Activated naive CD4-positive, alpha-beta T cell treated with anti-CD3 and anti-CD28 coated beads, Interleukin-2, amount 10 ng/mL, durations not matched to agents 7 days and 5 days (primary cell): ENCODE measurements around the gene CPHXL2.
A peak's percentile ranks its signal among the peaks of the same experiment; 100 is the strongest.

Experiments used
- CTCF ChIA-PET: fragments of 350-600 bp; sonication (Branson Sonifier 250); formaldehyde crosslinking; loops from one replicate; lab custom pipeline; 2021; ENCODE audit warnings: antibody characterized with exemption; lab: Charles Lee
- DNase-seq: peaks from one replicate; pipeline ENCODE4 v3.0.0-alpha.2; 2020
- H3K27ac Mint-ChIP-seq: one replicate; pipeline ENCODE4 v1.8.0; 2021; ENCODE audit warnings: mild to moderate bottlenecking, moderate library complexity, mixed read lengths
- H3K27me3 Mint-ChIP-seq: one replicate; pipeline ENCODE4 v1.8.0; 2021; ENCODE audit warnings: mild to moderate bottlenecking, mixed read lengths
- H3K36me3 Mint-ChIP-seq: one replicate; pipeline ENCODE4 v1.8.0; 2021; ENCODE audit warnings: mixed read lengths
- H3K4me1 Mint-ChIP-seq: one replicate; pipeline ENCODE4 v1.8.0; 2021; ENCODE audit warnings: mixed read lengths
- H3K4me3 Mint-ChIP-seq: one replicate; pipeline ENCODE4 v1.8.0; 2021; ENCODE audit warnings: mild to moderate bottlenecking, moderate library complexity, mixed read lengths
- H3K9me3 Mint-ChIP-seq: one replicate; pipeline ENCODE4 v1.8.0; 2021; ENCODE audit warnings: mixed read lengths

Gene CPHXL2

GRCh38 chr16:75626806-75627205 lies 50.0 kb downstream of the CPHXL2 start:
- CTCF ChIA-PET = no interaction called here
- DNase-seq = no peak
- Mint-ChIP-seq H3K27me3 (no peaks in the 10 kb centered on the region), H3K4me1 (peaks cover 45% of the 10 kb centered on the region), H3K4me3 (no peak overlapping the region), H3K36me3 (peaks cover 62% of the 10 kb centered on the region), H3K27ac (peak overlapping the region; percentile 79), H3K9me3 (no peaks in the 10 kb centered on the region)

GRCh38 chr16:75624921-75625334 lies 51.9 kb downstream of the CPHXL2 start:
- CTCF ChIA-PET = no interaction called here
- H3K36me3 Mint-ChIP-seq = peaks cover 53% of the 10 kb centered on the region
- H3K4me3 Mint-ChIP-seq = no peak overlapping the region
- H3K9me3 Mint-ChIP-seq = no peaks in the 10 kb centered on the region
- no peaks in the 10 kb centered on the region for H3K27me3 Mint-ChIP-seq
- H3K4me1 Mint-ChIP-seq = peaks cover 63% of the 10 kb centered on the region
- H3K27ac Mint-ChIP-seq = peak overlapping the region; percentile 77
- no peak for DNase-seq

- CTCF ChIA-PET = interaction anchor here (0.9 to 3.6 kb wide), 4 partner anchors 9 to 151 kb away, joined by 3 to 13 read pairs (median 8); partner anchors contain the start of genes KARS1 and TERF2IP
- no peaks in the 10 kb centered on the region for H3K9me3 Mint-ChIP-seq
- peak; percentile 99 for DNase-seq
- H3K36me3 Mint-ChIP-seq = peaks cover 48% of the 10 kb centered on the region
- H3K4me3 Mint-ChIP-seq = peak within 1 kb of the TSS; percentile 92
- no peaks in the 10 kb centered on the region for H3K27me3 Mint-ChIP-seq
- peaks cover 51% of the 10 kb centered on the region for H3K4me1 Mint-ChIP-seq
- H3K27ac Mint-ChIP-seq = peak within 1 kb of the TSS; percentile 95
Observed at GRCh38 chr16:75622761-75623605, 53.8 kb downstream of the CPHXL2 start, which contains the start of gene ADAT1. Gene ADAT1, minus strand, starts transcription at chr16:75623281. Its CDS starts 2,482 bp downstream, at chr16:75620799.

- Mint-ChIP-seq H3K4me1 (peaks cover 48% of the 10 kb centered on the region), H3K36me3 (peaks cover 41% of the 10 kb centered on the region), H3K27me3 (no peaks in the 10 kb centered on the region)
Observed at GRCh38 chr16:75621170-75621477, 55.7 kb downstream of the CPHXL2 start.

GRCh38 chr16:75620326-75621169 lies 56.3 kb downstream of the CPHXL2 start:
- Mint-ChIP-seq H3K36me3 (peaks cover 40% of the 10 kb centered on the region), H3K9me3 (no peaks in the 10 kb centered on the region), H3K27me3 (no peaks in the 10 kb centered on the region), H3K4me3 (no peak overlapping the region), H3K4me1 (peaks cover 53% of the 10 kb centered on the region), H3K27ac (peak overlapping the region; percentile 95)
- CTCF ChIA-PET = interaction anchor here (0.7 to 3.6 kb wide), 11 partner anchors 8 to 156 kb away, joined by 3 to 13 read pairs (median 4); partner anchors contain the start of genes KARS1, TERF2IP and TMEM231
- no peak for DNase-seq

More at GRCh38 chr16:75621170-75621477, 55.7 kb downstream of the CPHXL2 start:
- no peak for DNase-seq
- peak overlapping the region; percentile 95 for H3K27ac Mint-ChIP-seq
- CTCF ChIA-PET = interaction anchor here (0.6 to 3.6 kb wide), 15 partner anchors 9 to 1015 kb away, joined by 3 to 13 read pairs (median 4); partner anchors contain the start of genes GABARAPL2, KARS1, TERF2IP and TMEM231
- no peaks in the 10 kb centered on the region for H3K9me3 Mint-ChIP-seq
- no peak overlapping the region for H3K4me3 Mint-ChIP-seq

- peaks cover 43% of the 10 kb centered on the region for H3K36me3 Mint-ChIP-seq
- H3K4me1 Mint-ChIP-seq = peaks cover 53% of the 10 kb centered on the region
- H3K27ac Mint-ChIP-seq = no peak overlapping the region
- H3K4me3 Mint-ChIP-seq = no peak overlapping the region
- no peaks in the 10 kb centered on the region for H3K9me3 Mint-ChIP-seq
- CTCF ChIA-PET = interaction anchor here (1.4 kb wide), 1 partner anchor 9 kb away, joined by 3 read pairs; no protein-coding TSS in a partner anchor
- H3K27me3 Mint-ChIP-seq = no peaks in the 10 kb centered on the region
- no peak for DNase-seq
Observed at GRCh38 chr16:75618780-75619179, 58.0 kb downstream of the CPHXL2 start.

- DNase-seq = no peak
- Mint-ChIP-seq H3K36me3 (peaks cover 55% of the 10 kb centered on the region), H3K9me3 (no peaks in the 10 kb centered on the region), H3K27me3 (no peaks in the 10 kb centered on the region), H3K4me3 (no peak overlapping the region), H3K27ac (peak overlapping the region; percentile 92), H3K4me1 (peaks cover 45% of the 10 kb centered on the region)
- CTCF ChIA-PET = no interaction called here
Observed at GRCh38 chr16:75617121-75617520, 59.7 kb downstream of the CPHXL2 start.

- CTCF ChIA-PET = no interaction called here
- Mint-ChIP-seq H3K36me3 (peaks cover 56% of the 10 kb centered on the region), H3K27ac (peak overlapping the region; percentile 92), H3K4me3 (peak overlapping the region; percentile 10), H3K9me3 (no peaks in the 10 kb centered on the region), H3K27me3 (no peaks in the 10 kb centered on the region), H3K4me1 (peaks cover 39% of the 10 kb centered on the region)
- DNase-seq = no peak
Observed at GRCh38 chr16:75616521-75617010, 60.2 kb downstream of the CPHXL2 start.

GRCh38 chr16:75615619-75616018 lies 61.2 kb downstream of the CPHXL2 start:
- Mint-ChIP-seq H3K4me1 (peaks cover 30% of the 10 kb centered on the region), H3K27me3 (no peaks in the 10 kb centered on the region), H3K27ac (peak overlapping the region; percentile 92), H3K36me3 (peaks cover 56% of the 10 kb centered on the region), H3K4me3 (no peak overlapping the region), H3K9me3 (no peaks in the 10 kb centered on the region)
- no peak for DNase-seq
- CTCF ChIA-PET = no interaction called here

- DNase-seq = no peak
- CTCF ChIA-PET = no interaction called here
Observed at GRCh38 chr16:75614066-75614897, 62.5 kb downstream of the CPHXL2 start.

More at GRCh38 chr16:75614066-75614897, 62.5 kb downstream of the CPHXL2 start:
- no peak overlapping the region for H3K27ac Mint-ChIP-seq
- H3K36me3 Mint-ChIP-seq = peaks cover 50% of the 10 kb centered on the region
- H3K27me3 Mint-ChIP-seq = no peaks in the 10 kb centered on the region
- H3K9me3 Mint-ChIP-seq = no peaks in the 10 kb centered on the region
- H3K4me3 Mint-ChIP-seq = no peak overlapping the region
- H3K4me1 Mint-ChIP-seq = peaks cover 24% of the 10 kb centered on the region
